Bronchial epithelial cell (primary cell): ENCODE data around the gene STARD10. TPM values are rescaled to one million over a fixed set of nuclear protein-coding genes. Genes with fewer than 3 reads are reported as not detected.

Source experiments
- DNase-seq: peaks from one replicate; pipeline ENCODE4 v3.0.0-alpha.2; 2010; ENCODE audit warnings: low read depth
- FAIRE-seq: peaks from 2 replicates; lab custom pipeline; 2011; peaks lifted over from hg19 to GRCh38; lab: Jason Lieb, UNC
- H3K27me3 ChIP-seq: 2 replicates; pipeline ENCODE4 v1.5.1; 2011; ENCODE audit warnings: low read length; ENCODE audit not compliant: control insufficient read depth, insufficient read depth
- H3K36me3 ChIP-seq: 2 replicates; pipeline ENCODE4 v1.5.1; 2011; ENCODE audit warnings: low read length; ENCODE audit not compliant: control insufficient read depth, insufficient read depth
- H3K4me3 ChIP-seq: 2 replicates; pipeline ENCODE4 v1.5.1; 2011; ENCODE audit warnings: mild to moderate bottlenecking, low read depth, low read length, control low read depth
- total RNA-seq: library from RNA; depleted of rRNA; stranded (reverse); fragments of >200 nt; gene quantifications from 2 replicates; pipeline ENCODE4 v1.2.1, GENCODE V29; 2014
- TF ChIP-seq, protein P1 (sequence below): IDR thresholded peaks from 2 replicates; pipeline ENCODE4 v1.5.1; 2011; ENCODE audit warnings: mild to moderate bottlenecking, moderate library complexity, low read length, control low read depth, inconsistent platforms; ENCODE audit not compliant: insufficient read depth, severe bottlenecking

STARD10 gene
- total RNA-seq, 1 donor from 2014 or later, result 118 TPM

DNA sequence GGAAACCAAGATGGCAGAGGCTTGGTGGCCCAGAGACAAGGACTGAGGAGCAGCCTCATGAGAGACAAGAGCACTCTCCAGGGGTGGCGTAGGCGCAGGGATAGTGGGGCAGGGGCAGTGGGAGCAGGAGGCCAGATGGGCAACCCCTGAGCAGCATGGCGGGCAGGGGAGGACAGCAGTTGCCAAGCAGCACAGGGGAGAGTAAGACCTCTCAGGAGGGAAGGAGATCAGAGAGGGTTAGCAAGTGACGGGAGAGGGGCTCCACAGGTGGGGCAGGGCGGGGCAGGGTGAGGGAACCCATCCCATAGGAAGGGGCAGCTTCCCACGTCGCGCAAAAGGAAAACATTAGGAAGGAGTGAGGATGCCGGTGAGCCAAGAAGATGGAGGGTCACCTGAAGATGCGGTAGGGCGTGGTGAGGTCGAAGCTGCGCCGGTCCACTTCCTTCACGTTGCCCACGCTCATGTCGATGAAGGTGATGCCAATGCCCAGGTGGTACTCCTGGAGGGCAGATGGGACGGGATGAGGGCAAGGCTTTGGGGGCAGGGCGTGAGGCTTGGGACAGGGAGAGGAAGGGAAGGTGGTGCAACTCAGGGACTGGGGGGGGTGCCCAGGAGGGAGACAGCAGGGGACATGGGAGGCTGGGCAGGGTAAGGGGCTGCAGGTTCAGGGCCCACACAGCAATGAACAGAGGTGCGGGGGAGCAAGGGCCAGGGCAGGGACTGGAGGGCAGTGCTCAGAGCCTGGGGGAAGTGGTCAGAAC is 84.2 kb downstream of the STARD10 start:
- DNase-seq, result no peak
- no peaks in the 10 kb centered on the region for H3K27me3 ChIP-seq
- TF ChIP-seq, protein P1, sequence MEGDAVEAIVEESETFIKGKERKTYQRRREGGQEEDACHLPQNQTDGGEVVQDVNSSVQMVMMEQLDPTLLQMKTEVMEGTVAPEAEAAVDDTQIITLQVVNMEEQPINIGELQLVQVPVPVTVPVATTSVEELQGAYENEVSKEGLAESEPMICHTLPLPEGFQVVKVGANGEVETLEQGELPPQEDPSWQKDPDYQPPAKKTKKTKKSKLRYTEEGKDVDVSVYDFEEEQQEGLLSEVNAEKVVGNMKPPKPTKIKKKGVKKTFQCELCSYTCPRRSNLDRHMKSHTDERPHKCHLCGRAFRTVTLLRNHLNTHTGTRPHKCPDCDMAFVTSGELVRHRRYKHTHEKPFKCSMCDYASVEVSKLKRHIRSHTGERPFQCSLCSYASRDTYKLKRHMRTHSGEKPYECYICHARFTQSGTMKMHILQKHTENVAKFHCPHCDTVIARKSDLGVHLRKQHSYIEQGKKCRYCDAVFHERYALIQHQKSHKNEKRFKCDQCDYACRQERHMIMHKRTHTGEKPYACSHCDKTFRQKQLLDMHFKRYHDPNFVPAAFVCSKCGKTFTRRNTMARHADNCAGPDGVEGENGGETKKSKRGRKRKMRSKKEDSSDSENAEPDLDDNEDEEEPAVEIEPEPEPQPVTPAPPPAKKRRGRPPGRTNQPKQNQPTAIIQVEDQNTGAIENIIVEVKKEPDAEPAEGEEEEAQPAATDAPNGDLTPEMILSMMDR, result no peak
- peaks cover 62% of the 10 kb centered on the region for H3K36me3 ChIP-seq
- FAIRE-seq, result no peak
- H3K4me3 ChIP-seq, result no peak overlapping the region

- Histone ChIP-seq H3K4me3 (no peak overlapping the region), H3K27me3 (no peaks in the 10 kb centered on the region), H3K36me3 (peaks cover 62% of the 10 kb centered on the region)
- no peak for FAIRE-seq
- DNase-seq, result no peak
- TF ChIP-seq, protein P1, result no peak
These were observed 86.8 kb downstream of the STARD10 start for GRCh38 chr11:72707032-72707431.

- FAIRE-seq (no peak), DNase-seq (no peak)
- Histone ChIP-seq H3K4me3 (no peak overlapping the region), H3K36me3 (peaks cover 64% of the 10 kb centered on the region), H3K27me3 (no peaks in the 10 kb centered on the region)
- TF ChIP-seq, protein P1, result no peak
These were observed 87.3 kb downstream of the STARD10 start for GRCh38 chr11:72706579-72706978.

GRCh38 chr11:72705442-72706365 is 88.1 kb downstream of the STARD10 start:
- FAIRE-seq, result no peak
- TF ChIP-seq, protein P1, result no peak
- H3K36me3 ChIP-seq, result peaks cover 65% of the 10 kb centered on the region
- no peak for DNase-seq
- no peak overlapping the region for H3K4me3 ChIP-seq
- H3K27me3 ChIP-seq, result no peaks in the 10 kb centered on the region

- no peak for FAIRE-seq
- no peak for DNase-seq
- no peak overlapping the region for H3K4me3 ChIP-seq
- H3K36me3 ChIP-seq, result peaks cover 61% of the 10 kb centered on the region
- H3K27me3 ChIP-seq, result no peaks in the 10 kb centered on the region
- TF ChIP-seq, protein P1, result no peak
These were observed 89.0 kb downstream of the STARD10 start for GRCh38 chr11:72704783-72705265.

Other genes starting within 250 kb of the STARD10 start
- 1.2 and 1.6 TPM in 2 replicates for gene PDE2A, start 119.6 kb downstream of the STARD10 start, total RNA-seq
- 49.5 and 63.6 TPM in 2 replicates for gene ARAP1, start 41.6 kb downstream of the STARD10 start, total RNA-seq
- 5.3 and 8.1 TPM in 2 replicates for gene ATG16L2, start 20.4 kb upstream of the STARD10 start, total RNA-seq